HepG2 (cell line): ENCODE data around the gene TMEM258. TPM values are rescaled to one million over a fixed set of nuclear protein-coding genes. Genes with fewer than 3 reads are reported as not detected.

Experiments used
- ASH2L ChIP-seq: fragments of 300-600, 200-600 bp; sonication (generic); IDR thresholded peaks from 2 replicates; pipeline ENCODE4 v1.7.0; 2017; ENCODE audit warnings: low read depth, mild to moderate bottlenecking, moderate library complexity, mixed read lengths, low read length; ENCODE audit not compliant: insufficient read length
- HDAC1 ChIP-seq: sonication (generic); formaldehyde crosslinking; IDR thresholded peaks from 2 replicates; pipeline ENCODE4 v1.5.1; 2020; ENCODE audit warnings: mild to moderate bottlenecking, missing genetic modification reagents
- NCOA5 ChIP-seq: sonication (generic); formaldehyde crosslinking; IDR thresholded peaks from 2 replicates; pipeline ENCODE4 v1.4.0; 2020; ENCODE audit warnings: missing genetic modification reagents
- RFXAP ChIP-seq: sonication (generic); formaldehyde crosslinking; IDR thresholded peaks from 2 replicates; pipeline ENCODE4 v1.4.0; 2020; ENCODE audit warnings: missing genetic modification reagents, borderline replicate concordance
- SMAD9 ChIP-seq: sonication (generic); formaldehyde crosslinking; IDR thresholded peaks from 2 replicates; pipeline ENCODE4 v1.5.1; 2020; ENCODE audit warnings: mild to moderate bottlenecking, missing genetic modification reagents
- ZMYM4 ChIP-seq: sonication (generic); formaldehyde crosslinking; IDR thresholded peaks from 2 replicates; pipeline ENCODE4 v1.8.1; 2023; ENCODE audit warnings: mild to moderate bottlenecking, missing genetic modification reagents
- ZNF224 ChIP-seq: sonication (generic); formaldehyde crosslinking; IDR thresholded peaks from 2 replicates; pipeline ENCODE4 v1.5.0; 2020; ENCODE audit warnings: mild to moderate bottlenecking, missing genetic modification reagents
- ZNF501 ChIP-seq: sonication (generic); formaldehyde crosslinking; IDR thresholded peaks from 2 replicates; pipeline ENCODE4 v1.5.1; 2020; ENCODE audit warnings: mild to moderate bottlenecking, moderate library complexity, missing genetic modification reagents
- ZNF816 ChIP-seq: sonication (generic); formaldehyde crosslinking; IDR thresholded peaks from 2 replicates; pipeline ENCODE4 v1.8.0; 2022; ENCODE audit warnings: missing genetic modification reagents, mild to moderate bottlenecking, borderline replicate concordance
- polyA plus RNA-seq, 8 experiments: library from polyadenylated mRNA; depleted of rRNA in 3 of 8; stranded (reverse) in 7 of 8; unstranded in 1 of 8; fragments of >200 nt; fragmentation: Illumina TruSeq in 4 of 8; extraction: Trizol in 4 of 8; gene quantifications; 2 replicates each; pipeline versions ENCODE4 v1.2.1 to v1.2.3, GENCODE V29; 2011 to 2016; ENCODE audit warnings: low read depth in 4 of 8, missing spikeins in 1 of 8, mixed read lengths in 1 of 8; ENCODE audit not compliant: insufficient read depth in 1 of 8
- total RNA-seq, 5 experiments: library from RNA; depleted of rRNA; stranded (reverse); fragments of >200 nt; fragmentation: Illumina TruSeq; extraction: Trizol; gene quantifications; 2 replicates each; pipeline ENCODE4 v1.2.3, GENCODE V29; 2016; ENCODE audit warnings: low read depth in 1 of 5
- TF ChIP-seq, protein P1 (sequence below): sonication (generic); formaldehyde crosslinking; IDR thresholded peaks from 2 replicates; pipeline ENCODE4 v1.4.0; 2020; ENCODE audit warnings: missing genetic modification reagents
- TF ChIP-seq, protein P2 (sequence below): sonication (generic); formaldehyde crosslinking; IDR thresholded peaks from 2 replicates; pipeline ENCODE4 v1.4.0; 2020; ENCODE audit warnings: missing genetic modification reagents, borderline replicate concordance
- TF ChIP-seq, protein P3 (sequence below): sonication (generic); formaldehyde crosslinking; IDR thresholded peaks from 2 replicates; pipeline ENCODE4 v1.5.0; 2020; ENCODE audit warnings: missing genetic modification reagents

The TMEM258 gene
- total and polyA plus RNA-seq, 2 of the 13 experiments (the other 11 are each of a cell fraction or from before 2014, with no cell fraction given): 175 to 424 TPM

DNA sequence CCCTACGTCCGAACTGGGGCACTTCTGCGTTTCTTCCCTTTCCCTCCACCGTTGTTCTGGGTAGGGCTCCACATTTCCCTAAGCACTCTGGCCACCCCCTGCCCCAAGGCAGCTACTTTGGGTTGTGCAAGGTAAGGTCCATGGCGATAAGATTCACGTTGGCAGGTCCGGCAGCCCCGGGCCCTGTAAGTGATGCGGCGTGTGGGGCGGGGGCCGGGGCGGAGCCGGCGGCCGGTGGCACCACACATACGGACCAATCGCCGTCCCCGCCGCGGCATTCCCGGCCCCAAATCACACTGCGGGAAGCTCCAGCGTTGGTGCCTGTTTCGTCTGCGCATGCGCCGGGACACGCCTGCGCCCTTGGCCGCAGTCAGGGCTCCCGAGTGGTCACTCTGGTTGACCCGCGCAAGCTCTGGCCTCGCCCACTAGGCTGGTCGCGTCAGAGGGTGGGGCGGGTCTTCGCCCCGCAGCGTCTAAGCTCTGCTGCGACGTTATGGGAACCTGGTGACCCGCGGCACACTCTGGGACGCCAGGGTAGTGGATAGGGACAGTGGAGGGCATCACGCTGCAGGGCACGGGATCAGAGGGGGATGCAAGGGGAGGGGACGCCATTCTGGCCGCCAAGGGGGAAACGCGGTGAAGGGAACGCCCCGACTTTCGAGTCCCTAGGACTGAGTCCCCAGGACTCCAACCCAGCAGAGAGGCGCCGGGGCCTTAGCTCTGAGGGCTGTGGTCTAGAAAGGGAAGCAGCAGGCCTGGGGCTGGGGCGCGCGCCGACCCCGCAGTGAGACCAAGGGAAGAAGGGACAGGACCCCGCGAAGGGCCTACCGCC is 22.8 kb upstream of the TMEM258 start (continued):
- TF ChIP-seq, protein P1, sequence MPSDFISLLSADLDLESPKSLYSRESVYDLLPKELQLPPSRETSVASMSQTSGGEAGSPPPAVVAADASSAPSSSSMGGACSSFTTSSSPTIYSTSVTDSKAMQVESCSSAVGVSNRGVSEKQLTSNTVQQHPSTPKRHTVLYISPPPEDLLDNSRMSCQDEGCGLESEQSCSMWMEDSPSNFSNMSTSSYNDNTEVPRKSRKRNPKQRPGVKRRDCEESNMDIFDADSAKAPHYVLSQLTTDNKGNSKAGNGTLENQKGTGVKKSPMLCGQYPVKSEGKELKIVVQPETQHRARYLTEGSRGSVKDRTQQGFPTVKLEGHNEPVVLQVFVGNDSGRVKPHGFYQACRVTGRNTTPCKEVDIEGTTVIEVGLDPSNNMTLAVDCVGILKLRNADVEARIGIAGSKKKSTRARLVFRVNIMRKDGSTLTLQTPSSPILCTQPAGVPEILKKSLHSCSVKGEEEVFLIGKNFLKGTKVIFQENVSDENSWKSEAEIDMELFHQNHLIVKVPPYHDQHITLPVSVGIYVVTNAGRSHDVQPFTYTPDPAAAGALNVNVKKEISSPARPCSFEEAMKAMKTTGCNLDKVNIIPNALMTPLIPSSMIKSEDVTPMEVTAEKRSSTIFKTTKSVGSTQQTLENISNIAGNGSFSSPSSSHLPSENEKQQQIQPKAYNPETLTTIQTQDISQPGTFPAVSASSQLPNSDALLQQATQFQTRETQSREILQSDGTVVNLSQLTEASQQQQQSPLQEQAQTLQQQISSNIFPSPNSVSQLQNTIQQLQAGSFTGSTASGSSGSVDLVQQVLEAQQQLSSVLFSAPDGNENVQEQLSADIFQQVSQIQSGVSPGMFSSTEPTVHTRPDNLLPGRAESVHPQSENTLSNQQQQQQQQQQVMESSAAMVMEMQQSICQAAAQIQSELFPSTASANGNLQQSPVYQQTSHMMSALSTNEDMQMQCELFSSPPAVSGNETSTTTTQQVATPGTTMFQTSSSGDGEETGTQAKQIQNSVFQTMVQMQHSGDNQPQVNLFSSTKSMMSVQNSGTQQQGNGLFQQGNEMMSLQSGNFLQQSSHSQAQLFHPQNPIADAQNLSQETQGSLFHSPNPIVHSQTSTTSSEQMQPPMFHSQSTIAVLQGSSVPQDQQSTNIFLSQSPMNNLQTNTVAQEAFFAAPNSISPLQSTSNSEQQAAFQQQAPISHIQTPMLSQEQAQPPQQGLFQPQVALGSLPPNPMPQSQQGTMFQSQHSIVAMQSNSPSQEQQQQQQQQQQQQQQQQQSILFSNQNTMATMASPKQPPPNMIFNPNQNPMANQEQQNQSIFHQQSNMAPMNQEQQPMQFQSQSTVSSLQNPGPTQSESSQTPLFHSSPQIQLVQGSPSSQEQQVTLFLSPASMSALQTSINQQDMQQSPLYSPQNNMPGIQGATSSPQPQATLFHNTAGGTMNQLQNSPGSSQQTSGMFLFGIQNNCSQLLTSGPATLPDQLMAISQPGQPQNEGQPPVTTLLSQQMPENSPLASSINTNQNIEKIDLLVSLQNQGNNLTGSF (CRISPR knock-in tag): no peak; the same call in none of the 2 replicates
- TF ChIP-seq, protein P2, sequence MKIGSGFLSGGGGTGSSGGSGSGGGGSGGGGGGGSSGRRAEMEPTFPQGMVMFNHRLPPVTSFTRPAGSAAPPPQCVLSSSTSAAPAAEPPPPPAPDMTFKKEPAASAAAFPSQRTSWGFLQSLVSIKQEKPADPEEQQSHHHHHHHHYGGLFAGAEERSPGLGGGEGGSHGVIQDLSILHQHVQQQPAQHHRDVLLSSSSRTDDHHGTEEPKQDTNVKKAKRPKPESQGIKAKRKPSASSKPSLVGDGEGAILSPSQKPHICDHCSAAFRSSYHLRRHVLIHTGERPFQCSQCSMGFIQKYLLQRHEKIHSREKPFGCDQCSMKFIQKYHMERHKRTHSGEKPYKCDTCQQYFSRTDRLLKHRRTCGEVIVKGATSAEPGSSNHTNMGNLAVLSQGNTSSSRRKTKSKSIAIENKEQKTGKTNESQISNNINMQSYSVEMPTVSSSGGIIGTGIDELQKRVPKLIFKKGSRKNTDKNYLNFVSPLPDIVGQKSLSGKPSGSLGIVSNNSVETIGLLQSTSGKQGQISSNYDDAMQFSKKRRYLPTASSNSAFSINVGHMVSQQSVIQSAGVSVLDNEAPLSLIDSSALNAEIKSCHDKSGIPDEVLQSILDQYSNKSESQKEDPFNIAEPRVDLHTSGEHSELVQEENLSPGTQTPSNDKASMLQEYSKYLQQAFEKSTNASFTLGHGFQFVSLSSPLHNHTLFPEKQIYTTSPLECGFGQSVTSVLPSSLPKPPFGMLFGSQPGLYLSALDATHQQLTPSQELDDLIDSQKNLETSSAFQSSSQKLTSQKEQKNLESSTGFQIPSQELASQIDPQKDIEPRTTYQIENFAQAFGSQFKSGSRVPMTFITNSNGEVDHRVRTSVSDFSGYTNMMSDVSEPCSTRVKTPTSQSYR: peak; percentile 15; the same call in 1 of the 2 replicates
- TF ChIP-seq HDAC1 (CRISPR knock-in tag) (0 out of 2 replicates have a peak, but pooled peaks have one; percentile 49), ZNF224 (CRISPR knock-in tag) (peak; percentile 94; the same call in 1 of the 2 replicates), ZMYM4 (peak; percentile 21; the same call in 1 of the 2 replicates), ZNF816 (CRISPR knock-in tag) (no peak), SMAD9 (CRISPR knock-in tag) (no peak), RFXAP (CRISPR knock-in tag) (peak; percentile 28; the same call in 1 of the 2 replicates), ZNF501 (CRISPR knock-in tag) (peak; percentile 71), NCOA5 (CRISPR knock-in tag) (peak; percentile 94), ASH2L (peak; percentile 53)
- TF ChIP-seq, protein P3, sequence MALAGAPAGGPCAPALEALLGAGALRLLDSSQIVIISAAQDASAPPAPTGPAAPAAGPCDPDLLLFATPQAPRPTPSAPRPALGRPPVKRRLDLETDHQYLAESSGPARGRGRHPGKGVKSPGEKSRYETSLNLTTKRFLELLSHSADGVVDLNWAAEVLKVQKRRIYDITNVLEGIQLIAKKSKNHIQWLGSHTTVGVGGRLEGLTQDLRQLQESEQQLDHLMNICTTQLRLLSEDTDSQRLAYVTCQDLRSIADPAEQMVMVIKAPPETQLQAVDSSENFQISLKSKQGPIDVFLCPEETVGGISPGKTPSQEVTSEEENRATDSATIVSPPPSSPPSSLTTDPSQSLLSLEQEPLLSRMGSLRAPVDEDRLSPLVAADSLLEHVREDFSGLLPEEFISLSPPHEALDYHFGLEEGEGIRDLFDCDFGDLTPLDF (CRISPR knock-in tag): peak; percentile 84
